HL-60/S4 treated with retinoic acid at 250 ng/mL for 4 days and 3 days (cell line): ENCODE data around the gene MYOZ2.

ENCODE experiments used
- in situ Hi-C: fragments of 300-500 bp; cut with MboI; formaldehyde crosslinking; loops from 2 replicates; pipeline ENCODE4 v1.7.0; 2022; ENCODE audit warnings: low sequenced_read_pairs

The MYOZ2 gene

GRCh38 chr4:119190354-119190753, 54.7 kb downstream of the MYOZ2 start:
- in situ Hi-C loops = no loop called here

- in situ Hi-C loops = no loop called here
These were observed 55.9 kb downstream of the MYOZ2 start for GRCh38 chr4:119191505-119191904.

GRCh38 chr4:119197772-119198212, 62.2 kb downstream of the MYOZ2 start:
- in situ Hi-C loops = no loop called here

- in situ Hi-C loops = no loop called here
These were observed 69.3 kb downstream of the MYOZ2 start for GRCh38 chr4:119204916-119205315.

DNA sequence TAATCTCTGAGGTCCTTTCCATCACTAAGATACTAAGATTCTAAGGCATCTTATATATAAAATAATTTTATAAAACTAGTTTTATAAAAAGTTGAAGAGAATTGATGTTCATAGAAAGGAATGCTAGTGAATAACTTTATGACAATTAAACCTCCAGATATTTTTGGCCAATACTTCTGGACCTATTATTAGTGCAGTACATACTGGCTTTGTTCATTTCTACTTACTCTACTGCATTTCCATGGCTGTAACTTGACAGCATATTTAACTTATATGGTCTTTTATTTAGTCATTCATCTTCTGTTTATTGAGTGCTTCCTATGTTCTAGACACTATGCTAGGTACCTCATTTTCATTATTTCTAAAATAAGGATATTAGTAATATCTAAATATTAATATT, 70.1 kb downstream of the MYOZ2 start:
- in situ Hi-C loops = no loop called here

GRCh38 chr4:119206178-119206577, 70.5 kb downstream of the MYOZ2 start:
- in situ Hi-C loops = no loop called here

GRCh38 chr4:119207051-119207450, 71.4 kb downstream of the MYOZ2 start:
- in situ Hi-C loops = no loop called here

GRCh38 chr4:119209077-119209476, 73.4 kb downstream of the MYOZ2 start:
- in situ Hi-C loops = no loop called here

GRCh38 chr4:119209586-119209985, 74.0 kb downstream of the MYOZ2 start:
- in situ Hi-C loops = no loop called here

DNA sequence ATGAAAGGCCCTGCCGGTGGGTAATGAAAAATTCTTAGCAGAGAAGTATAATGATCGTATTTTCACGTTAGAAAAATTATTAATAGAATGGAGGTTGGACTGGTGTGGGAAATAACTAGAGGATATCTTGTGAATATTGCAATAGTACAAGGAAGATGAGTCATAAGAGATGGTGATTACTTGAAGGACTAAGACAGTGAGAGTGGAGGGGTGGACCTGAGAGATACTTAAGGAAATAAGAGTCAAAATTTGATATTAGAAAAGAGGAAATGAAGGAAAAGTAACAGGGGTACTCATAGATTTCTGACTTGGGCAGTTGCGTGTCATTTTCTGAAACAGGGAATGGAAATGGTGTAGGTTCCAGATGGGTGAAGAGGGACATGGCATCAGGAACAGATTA, 75.1 kb downstream of the MYOZ2 start:
- in situ Hi-C loops = no loop called here

- in situ Hi-C loops = no loop called here
These were observed 76.2 kb downstream of the MYOZ2 start for GRCh38 chr4:119211867-119212233.

- in situ Hi-C loops = no loop called here
These were observed 76.8 kb downstream of the MYOZ2 start, which contains the start of gene USP53 for GRCh38 chr4:119212234-119212963. TSS of gene USP53 (plus strand) at chr4:119212713. CDS start at chr4:119239760, 27,047 bp downstream.

DNA sequence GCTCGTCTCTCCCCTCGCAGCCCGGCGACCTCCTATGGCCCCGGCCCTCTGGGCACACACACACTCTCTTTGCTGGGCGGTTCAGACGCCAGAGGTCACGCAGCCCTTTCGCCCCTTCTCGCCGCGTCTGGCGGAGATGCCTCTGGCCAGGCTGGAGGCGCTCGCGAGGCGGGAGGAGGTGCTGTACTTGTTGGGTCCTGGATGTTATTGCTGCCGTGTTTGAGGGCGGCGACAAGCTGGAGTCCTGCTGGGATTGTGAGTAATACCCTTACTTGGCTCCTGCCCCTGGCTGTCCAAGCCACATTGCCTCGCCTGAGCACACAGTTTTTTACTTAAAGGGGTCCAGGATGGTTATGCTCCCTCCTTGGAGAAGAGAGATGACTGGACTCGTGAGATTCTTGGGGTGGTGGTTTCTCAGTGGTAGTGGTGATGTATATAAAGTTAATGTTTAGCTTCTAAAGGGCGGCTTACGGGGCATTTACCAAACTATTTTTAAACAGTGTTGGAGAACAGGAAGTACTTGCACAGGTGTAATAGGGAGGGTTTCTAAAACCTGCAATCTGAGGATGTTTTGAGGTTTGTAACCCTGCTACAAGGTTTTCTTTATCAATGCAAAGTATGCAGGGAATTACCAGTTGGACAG, 77.5 kb downstream of the MYOZ2 start:
- in situ Hi-C loops = no loop called here

GRCh38 chr4:119218093-119218492, 82.5 kb downstream of the MYOZ2 start:
- in situ Hi-C loops = no loop called here

DNA sequence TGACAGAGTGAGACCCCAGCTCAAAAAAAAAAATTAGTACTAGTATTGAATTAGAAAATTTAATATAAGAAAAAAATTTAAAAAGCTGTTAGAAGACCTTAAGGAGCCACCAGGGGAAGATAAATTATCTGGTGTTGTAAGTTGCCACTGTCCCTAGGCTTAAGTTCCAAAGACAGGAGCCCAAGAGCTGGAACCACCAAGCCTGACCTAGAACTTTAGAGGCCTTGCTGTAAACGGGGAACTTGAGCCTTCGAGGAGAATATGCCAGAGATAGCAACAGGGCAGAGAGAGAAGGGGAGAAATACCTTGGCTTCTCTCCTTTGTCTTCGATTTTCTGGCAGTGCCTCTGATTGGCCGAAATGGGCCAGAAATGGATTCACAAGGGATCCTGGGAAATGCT, 85.8 kb downstream of the MYOZ2 start:
- in situ Hi-C loops = no loop called here

- in situ Hi-C loops = no loop called here
These were observed 92.1 kb downstream of the MYOZ2 start for GRCh38 chr4:119227690-119228089.

DNA sequence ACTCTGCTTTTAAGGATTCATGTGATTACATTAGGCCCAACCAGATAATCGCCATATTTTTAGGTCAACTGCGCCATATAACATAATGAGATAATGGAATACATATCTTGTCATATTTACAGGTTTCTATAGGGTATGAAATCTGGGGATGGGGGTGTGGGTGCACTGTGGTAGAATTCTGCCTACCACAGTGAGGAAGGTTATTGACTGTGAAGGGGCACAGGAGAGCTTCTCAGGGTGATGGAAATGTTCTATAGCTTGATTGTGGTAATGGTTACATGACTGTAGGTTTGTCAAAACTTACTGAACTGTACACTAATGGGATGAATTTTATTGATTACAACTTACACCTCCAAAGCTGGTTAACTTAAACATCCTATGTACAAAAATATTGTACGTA, 92.8 kb downstream of the MYOZ2 start:
- in situ Hi-C loops = no loop called here

DNA sequence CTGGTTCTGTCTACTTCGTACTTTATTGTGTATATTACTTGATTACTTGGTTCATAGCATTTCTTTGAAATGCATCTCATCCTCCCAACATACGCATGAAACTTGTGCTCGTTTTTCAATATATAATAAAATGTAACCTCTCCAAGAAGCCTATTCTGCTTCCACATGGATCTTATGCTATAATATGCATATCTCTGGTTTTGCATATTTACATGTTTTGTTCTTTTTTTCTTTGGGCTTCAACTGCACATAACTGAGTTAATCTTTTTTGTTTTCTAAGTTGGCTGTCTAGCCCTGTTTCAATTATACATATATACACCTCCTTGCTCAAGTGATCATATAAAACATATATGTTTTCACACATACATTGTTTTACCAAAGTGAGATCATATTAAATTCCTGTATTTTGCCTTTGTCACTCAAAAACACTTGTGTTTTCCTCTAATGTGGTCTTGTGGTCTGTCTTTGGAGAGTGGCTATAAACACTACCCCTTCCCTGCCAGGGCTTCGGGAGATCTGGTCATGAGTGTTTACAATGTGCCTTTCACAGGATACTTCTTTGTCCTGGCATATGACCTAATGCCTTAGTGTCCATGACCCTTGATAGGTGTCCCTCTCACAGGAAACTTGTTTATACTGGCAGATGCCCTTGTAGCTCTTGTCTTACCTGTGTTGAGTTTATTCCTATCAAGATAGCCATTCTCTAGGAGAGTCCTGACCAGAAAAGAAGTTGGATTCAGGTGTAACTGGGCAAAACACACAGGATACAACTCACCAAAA, 94.5 kb downstream of the MYOZ2 start:
- in situ Hi-C loops = no loop called here

DNA sequence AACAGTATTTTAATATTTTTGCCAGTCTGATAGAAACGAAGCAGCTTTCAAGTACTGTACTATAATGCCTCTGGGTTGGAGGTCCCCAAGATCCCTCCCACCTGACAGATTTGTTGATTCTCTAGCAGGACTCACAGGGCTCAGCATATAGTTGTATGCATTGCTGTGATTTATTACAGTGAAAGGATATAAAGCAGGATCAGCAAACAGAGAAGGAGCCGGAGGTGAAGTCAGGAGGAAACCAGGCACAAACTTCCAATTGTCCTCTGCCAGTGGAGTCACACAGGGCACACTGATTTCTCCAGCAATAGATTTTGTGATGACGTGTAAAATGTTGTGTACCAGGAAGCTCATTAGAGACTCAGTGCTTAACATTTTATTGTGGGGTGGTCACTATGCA, 95.9 kb downstream of the MYOZ2 start:
- in situ Hi-C loops = no loop called here

DNA sequence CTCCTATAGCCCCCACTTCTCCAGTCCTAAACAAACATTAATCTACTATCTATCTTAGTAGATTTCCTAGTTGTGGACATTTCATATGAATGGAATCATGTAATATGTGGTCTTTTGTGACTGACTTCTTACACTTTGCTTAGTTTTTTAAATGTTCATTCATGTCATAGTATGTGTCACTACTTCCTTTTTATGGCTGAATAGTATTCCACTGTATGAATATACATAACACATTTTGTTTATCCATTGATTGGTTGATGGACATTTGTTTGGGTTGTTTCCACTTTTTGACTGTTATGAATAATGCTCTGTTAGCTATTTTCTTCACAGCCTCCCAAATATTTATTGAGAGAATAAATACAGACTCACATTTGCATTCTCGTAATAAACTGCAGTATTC, 96.7 kb downstream of the MYOZ2 start:
- in situ Hi-C loops = no loop called here

- in situ Hi-C loops = no loop called here
These were observed 97.6 kb downstream of the MYOZ2 start for GRCh38 chr4:119233191-119233590.

GRCh38 chr4:119233750-119234149, 98.1 kb downstream of the MYOZ2 start:
- in situ Hi-C loops = no loop called here
